ENCODE data around the gene PSPC1.
"Not testable (repeated sequence)": the region's sequence is repeated elsewhere in the genome, so short reads cannot be mapped to it uniquely, and the experiment has no call there.

The PSPC1 gene

GRCh38 chr13:19782727-19783682 is at the start of gene PSPC1:
Gene PSPC1, minus strand, starts transcription at chr13:19782945. Its CDS starts 188 bp downstream, at chr13:19782757.
- peak; percentile 91 for DNase-seq (ENCODE audit: low read depth)

GRCh38 chr13:19822673-19823072 is 39.9 kb upstream of the PSPC1 start:
- no peak for DNase-seq (ENCODE audit: low read depth)

GRCh38 chr13:19818223-19818842 is 35.6 kb upstream of the PSPC1 start:
- no peak for DNase-seq (ENCODE audit: low read depth)

- no peak for DNase-seq (ENCODE audit: low read depth)
Measured at GRCh38 chr13:19817510-19818158, 34.9 kb upstream of the PSPC1 start.

GRCh38 chr13:19817106-19817505 is 34.4 kb upstream of the PSPC1 start:
- no peak for DNase-seq (ENCODE audit: low read depth)

- not testable (repeated sequence) for DNase-seq (ENCODE audit: low read depth)
Measured at GRCh38 chr13:19815842-19816241, 33.1 kb upstream of the PSPC1 start.

- no peak for DNase-seq (ENCODE audit: low read depth)
Measured at GRCh38 chr13:19810996-19811881, 28.5 kb upstream of the PSPC1 start.

GRCh38 chr13:19810151-19810550 is 27.4 kb upstream of the PSPC1 start:
- no peak for DNase-seq (ENCODE audit: low read depth)

GRCh38 chr13:19805765-19806164 is 23.0 kb upstream of the PSPC1 start:
- no peak for DNase-seq (ENCODE audit: low read depth)

GRCh38 chr13:19795956-19796355 is 13.2 kb upstream of the PSPC1 start:
- no peak for DNase-seq (ENCODE audit: low read depth)

GRCh38 chr13:19794631-19795030 is 11.9 kb upstream of the PSPC1 start:
- no peak for DNase-seq (ENCODE audit: low read depth)

- DNase-seq (ENCODE audit: low read depth) = no peak
Measured at GRCh38 chr13:19791953-19792537, 9.3 kb upstream of the PSPC1 start.

GRCh38 chr13:19782049-19782726 is 557 bp downstream of the PSPC1 start:
- DNase-seq (ENCODE audit: low read depth) = peak; percentile 21

- no peak for DNase-seq (ENCODE audit: low read depth)
Measured at GRCh38 chr13:19781526-19781925, 1.2 kb downstream of the PSPC1 start.

GRCh38 chr13:19780753-19781418 is 1.9 kb downstream of the PSPC1 start:
- DNase-seq (ENCODE audit: low read depth) = not testable (repeated sequence)

- DNase-seq (ENCODE audit: low read depth) = no peak
Measured at GRCh38 chr13:19772306-19772705, 10.4 kb downstream of the PSPC1 start.

- DNase-seq (ENCODE audit: low read depth) = no peak
Measured at GRCh38 chr13:19769854-19770253, 12.9 kb downstream of the PSPC1 start.

GRCh38 chr13:19767966-19768365 is 14.8 kb downstream of the PSPC1 start:
- no peak for DNase-seq (ENCODE audit: low read depth)

GRCh38 chr13:19766591-19766990 is 16.2 kb downstream of the PSPC1 start:
- DNase-seq (ENCODE audit: low read depth) = no peak

- no peak for DNase-seq (ENCODE audit: low read depth)
Measured at GRCh38 chr13:19764237-19764636, 18.5 kb downstream of the PSPC1 start.
